DMS153 (cell line): Measurements from ENCODE around the gene DOHH.

ENCODE experiments used
- DNase-seq: peaks from one replicate; lab custom pipeline; 2025; lab: John Stamatoyannopoulos, UW

DOHH gene

GRCh38 chr19:3478409-3479176, 21.9 kb downstream of the DOHH start:
- DNase-seq: no peak

GRCh38 chr19:3477951-3478350, 22.5 kb downstream of the DOHH start:
- no peak for DNase-seq

- no peak for DNase-seq
Measured at GRCh38 chr19:3477506-3477905, 23.0 kb downstream of the DOHH start.

GRCh38 chr19:3476830-3477229, 23.6 kb downstream of the DOHH start:
- no peak for DNase-seq

- no peak for DNase-seq
Measured at GRCh38 chr19:3475449-3475848, 25.0 kb downstream of the DOHH start.

GRCh38 chr19:3474614-3475013, 25.9 kb downstream of the DOHH start:
- no peak for DNase-seq

GRCh38 chr19:3474010-3474409, 26.5 kb downstream of the DOHH start:
- DNase-seq: no peak

- DNase-seq: no peak
Measured at GRCh38 chr19:3471954-3472655, 28.4 kb downstream of the DOHH start.

- no peak for DNase-seq
Measured at GRCh38 chr19:3470500-3471128, 29.9 kb downstream of the DOHH start.

GRCh38 chr19:3469638-3470499, 30.6 kb downstream of the DOHH start:
- no peak for DNase-seq

GRCh38 chr19:3468211-3468610, 32.3 kb downstream of the DOHH start:
- no peak for DNase-seq

GRCh38 chr19:3467437-3468198, 32.9 kb downstream of the DOHH start:
- no peak for DNase-seq

- DNase-seq: no peak
Measured at GRCh38 chr19:3466635-3467034, 33.8 kb downstream of the DOHH start.

GRCh38 chr19:3465552-3465951, 34.9 kb downstream of the DOHH start:
- no peak for DNase-seq

- DNase-seq: no peak
Measured at GRCh38 chr19:3464587-3465235, 35.8 kb downstream of the DOHH start.

- DNase-seq: no peak
Measured at GRCh38 chr19:3463714-3464586, 36.5 kb downstream of the DOHH start.

- DNase-seq: no peak
Measured at GRCh38 chr19:3462991-3463713, 37.3 kb downstream of the DOHH start.

GRCh38 chr19:3459965-3460582, 40.4 kb downstream of the DOHH start:
- DNase-seq: no peak
